Measurements from ENCODE around the gene STK11IP. TPM values are rescaled to one million over a fixed set of nuclear protein-coding genes. Genes with fewer than 3 reads are reported as not detected.

Gene STK11IP
- total and polyA plus RNA-seq, 2 of the 4 experiments (the other 2 are of a cell fraction), result 14.5 to 19.7 TPM

DNA sequence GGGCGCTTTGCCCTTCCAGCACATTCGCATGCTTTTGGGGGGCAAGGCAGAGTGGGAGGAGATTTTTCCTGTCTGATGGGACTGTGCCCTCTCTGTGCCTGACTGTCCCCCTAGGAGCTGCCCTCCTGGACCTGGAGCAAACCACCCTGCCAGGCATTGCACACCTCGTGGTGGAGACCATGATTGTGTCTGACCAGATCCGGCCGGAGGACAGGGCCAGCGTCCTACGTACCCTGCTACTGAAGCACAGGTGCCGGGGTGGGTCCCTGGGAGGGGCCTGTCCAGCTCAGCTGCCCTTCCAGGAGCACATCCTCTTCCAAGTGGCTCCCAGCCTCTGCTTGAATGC is 35.1 kb downstream of the STK11IP start:
- H3K36me3 ChIP-seq (ENCODE audit: control insufficient read depth, insufficient read depth, low read length), result peaks cover 5% of the 10 kb centered on the region; the same call in 1 of the 2 replicates
- no peaks in the 10 kb centered on the region for H3K79me1 ChIP-seq (ENCODE audit: low read depth in 1 of 2, low read length in 2 of 2)
- H2BK15ac ChIP-seq (ENCODE audit: low read depth, low read length), result no peak overlapping the region
- no peak overlapping the region for H4K5ac ChIP-seq (ENCODE audit: low read depth, low read length)
- no peak overlapping the region for H3K27ac ChIP-seq (ENCODE audit: insufficient read depth, low read length)
- H3K4me2 ChIP-seq (ENCODE audit: low read depth, low read length), result no peak overlapping the region
- H3K18ac ChIP-seq (ENCODE audit: low read depth, low read length), result no peak overlapping the region
- ChIA-PET POLR2A (ENCODE audit: unreplicated experiment) (no interaction called here), CTCF (no interaction called here)
- no peak overlapping the region for H3K56ac ChIP-seq (ENCODE audit: extremely low read depth, insufficient read depth, low read length)
- H3K9ac ChIP-seq (ENCODE audit: low read depth, low read length), result no peak overlapping the region
- no peak overlapping the region for H2BK5ac ChIP-seq (ENCODE audit: low read depth, low read length, poor library complexity, severe bottlenecking)
- dilution Hi-C loops (cut with HindIII; ENCODE audit: low sequenced_read_pairs, unreplicated experiment), result no loop called here
- H2AK9ac ChIP-seq (replicated peaks; ENCODE audit: low read depth, low read length, poor library complexity), result no peak overlapping the region
- in situ Hi-C loops (cut with MboI; ENCODE audit: low sequenced_read_pairs), result no loop called here
- H2AFZ ChIP-seq (replicated peaks; ENCODE audit: low read length, poor library complexity), result no peak overlapping the region
- no peak for ATAC-seq (ENCODE audit: low read depth)
- BruUV-seq (replicated peaks), result no TSS peak
- H3K9me3 ChIP-seq (ENCODE audit: control insufficient read depth, insufficient read depth, low read length), result no peaks in the 10 kb centered on the region
- H4K91ac ChIP-seq (ENCODE audit: insufficient read depth, low read depth, low read length), result no peak overlapping the region
- H3K4ac ChIP-seq (ENCODE audit: low read depth, low read length), result no peak overlapping the region
- no peaks in the 10 kb centered on the region for H3K9me1 ChIP-seq (ENCODE audit: insufficient read depth, low read length)
- no peaks in the 10 kb centered on the region; the same call in none of the 2 replicates for H4K20me1 ChIP-seq (ENCODE audit: insufficient read depth, low read length)
- no peak overlapping the region for H4K8ac ChIP-seq (ENCODE audit: low read depth in 2 of 2, low read length in 2 of 2)
- WGBS, 2 experiments (ENCODE audit: extremely low coverage in 2 of 2, insufficient read length in 1 of 2), result 83% methylated on average over 6 of the region's 8 CpGs; no CpG with 5 or more reads in 1 of the 2 experiments
- no peaks in the 10 kb centered on the region; the same call in 1 of the 2 replicates for H3K4me1 ChIP-seq (ENCODE audit: control insufficient read depth, insufficient read depth, low read length)
- no peak overlapping the region for H3K23ac ChIP-seq (ENCODE audit: low read depth, low read length)
- intact Hi-C loops (cut with micrococcal nuclease), result no loop called here
- no peaks in the 10 kb centered on the region; the same call in 1 of the 2 replicates for H3K27me3 ChIP-seq (ENCODE audit: control insufficient read depth, insufficient read depth, low read length)
- no peak overlapping the region for H3K14ac ChIP-seq (replicated peaks; ENCODE audit: low read depth, low read length)
- no peak overlapping the region for H2AK5ac ChIP-seq (ENCODE audit: low read depth, low read length)
- H3K4me3 ChIP-seq (ENCODE audit: insufficient read depth, low read depth, low read length), result no peak overlapping the region
- DNase-seq, result no peak
- no peak overlapping the region for H2BK20ac ChIP-seq (ENCODE audit: low read depth, low read length)
- H2BK120ac ChIP-seq (ENCODE audit: low read depth, low read length), result no peak overlapping the region
- TF ChIP-seq, protein P1, sequence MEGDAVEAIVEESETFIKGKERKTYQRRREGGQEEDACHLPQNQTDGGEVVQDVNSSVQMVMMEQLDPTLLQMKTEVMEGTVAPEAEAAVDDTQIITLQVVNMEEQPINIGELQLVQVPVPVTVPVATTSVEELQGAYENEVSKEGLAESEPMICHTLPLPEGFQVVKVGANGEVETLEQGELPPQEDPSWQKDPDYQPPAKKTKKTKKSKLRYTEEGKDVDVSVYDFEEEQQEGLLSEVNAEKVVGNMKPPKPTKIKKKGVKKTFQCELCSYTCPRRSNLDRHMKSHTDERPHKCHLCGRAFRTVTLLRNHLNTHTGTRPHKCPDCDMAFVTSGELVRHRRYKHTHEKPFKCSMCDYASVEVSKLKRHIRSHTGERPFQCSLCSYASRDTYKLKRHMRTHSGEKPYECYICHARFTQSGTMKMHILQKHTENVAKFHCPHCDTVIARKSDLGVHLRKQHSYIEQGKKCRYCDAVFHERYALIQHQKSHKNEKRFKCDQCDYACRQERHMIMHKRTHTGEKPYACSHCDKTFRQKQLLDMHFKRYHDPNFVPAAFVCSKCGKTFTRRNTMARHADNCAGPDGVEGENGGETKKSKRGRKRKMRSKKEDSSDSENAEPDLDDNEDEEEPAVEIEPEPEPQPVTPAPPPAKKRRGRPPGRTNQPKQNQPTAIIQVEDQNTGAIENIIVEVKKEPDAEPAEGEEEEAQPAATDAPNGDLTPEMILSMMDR (conservative IDR thresholded peaks at IDR 0.05; ENCODE audit: low read depth, low read length), result no peak

Data from IMR-90 (cell line).